Activated CD8-positive, alpha-beta memory T cell treated with anti-CD3 and anti-CD28 coated beads for 36 hours (primary cell): ENCODE results near the gene GPR84. TPM values are rescaled to one million over a fixed set of nuclear protein-coding genes. Genes with fewer than 3 reads are reported as not detected.

Experiments
- CTCF ChIA-PET: fragments of 350-600 bp; sonication (Branson Sonifier 250); formaldehyde crosslinking; loops from one replicate; lab custom pipeline; 2021; ENCODE audit warnings: antibody characterized with exemption; lab: Charles Lee
- POLR2A ChIA-PET: fragments of 350-600 bp; sonication (Branson Sonifier 250); formaldehyde crosslinking; loops from one replicate; lab custom pipeline; 2021; ENCODE audit warnings: antibody characterized with exemption; lab: Charles Lee
- total RNA-seq, 2 experiments: library from RNA; stranded (reverse); gene quantifications; one replicate each; pipeline ENCODE4 v1.2.3, GENCODE V29; 2021

Gene GPR84
- total RNA-seq, 2 experiments from 2014 or later: 0.11 to 0.31 TPM

DNA sequence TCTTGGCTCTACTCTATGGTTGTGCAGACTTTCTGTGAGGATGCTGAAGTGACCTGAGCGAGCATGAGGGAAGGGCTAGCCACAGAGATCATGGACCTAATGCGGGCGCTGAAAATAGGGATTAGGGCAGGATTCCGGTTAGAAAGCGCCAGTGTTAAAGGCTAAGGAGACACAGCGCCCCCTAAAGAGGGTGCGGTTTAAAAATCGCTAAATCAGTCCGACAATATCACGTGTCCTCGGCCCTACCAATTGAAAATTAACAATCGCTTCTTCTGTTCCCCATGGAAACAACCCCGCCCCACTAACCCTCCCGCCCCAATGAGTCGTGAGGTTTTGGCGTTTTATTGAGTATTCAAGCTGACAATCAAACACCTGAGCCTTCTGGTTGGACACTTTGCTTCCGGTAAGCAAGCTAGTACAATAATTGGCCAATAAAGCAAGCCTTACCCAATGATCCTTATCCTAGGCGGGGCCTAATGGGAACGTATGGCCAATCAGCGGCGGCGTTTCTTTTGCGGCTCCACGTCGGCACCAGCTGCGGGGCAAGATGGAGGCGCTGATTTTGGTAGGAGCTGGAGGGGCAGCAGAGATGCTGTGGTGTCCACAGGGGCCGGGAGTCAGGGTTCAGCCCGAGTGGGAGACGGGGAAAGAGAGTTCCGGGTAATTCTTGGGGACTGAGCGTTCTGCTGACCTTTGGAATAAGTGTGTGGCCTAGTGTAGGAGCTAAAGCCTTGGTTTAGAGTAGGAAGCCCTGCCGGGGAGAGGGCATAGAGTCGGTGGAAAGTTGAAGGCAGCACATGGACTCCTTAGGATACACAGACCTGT is 39.5 kb downstream of the GPR84 start, which contains the start of gene COPZ1:
TSS of gene COPZ1 (plus strand) at position 515 of the 825 bp plus-strand sequence. CDS start at position 548, 33 bp downstream.
- CTCF ChIA-PET: interaction anchor here (0.6 to 2.4 kb wide), 15 partner anchors 8 to 1671 kb away, joined by 3 to 13 read pairs (median 5); partner anchors contain the start of gene NFE2

DNA sequence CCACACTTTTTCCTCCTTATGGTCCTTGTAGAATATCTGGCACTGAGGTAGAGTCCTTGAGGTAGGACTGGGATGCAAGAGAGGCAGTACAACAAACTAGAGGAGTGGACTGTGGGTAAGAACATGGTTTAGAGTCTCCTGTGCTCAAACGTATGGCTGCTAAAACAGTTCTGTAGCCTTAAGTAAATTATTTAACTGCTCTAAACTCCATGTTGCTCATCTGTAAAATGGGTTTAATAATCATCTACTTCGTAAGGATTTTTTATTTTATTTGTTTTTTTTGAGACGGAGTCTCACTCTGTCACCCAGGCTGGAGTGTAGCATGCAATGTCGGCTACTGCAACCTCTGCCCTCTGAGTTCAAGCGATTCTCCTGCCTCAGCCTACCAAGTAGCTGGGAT is 42.9 kb downstream of the GPR84 start:
- POLR2A ChIA-PET: no interaction called here
- CTCF ChIA-PET: interaction anchor here (0.7 to 1.5 kb wide), 5 partner anchors 13 to 49 kb away, joined by 3 to 5 read pairs (median 4); no protein-coding TSS in a partner anchor

More for the DNA sequence above, 39.5 kb downstream of the GPR84 start, which contains the start of gene COPZ1:
- POLR2A ChIA-PET: interaction anchor here (1.0 to 1.5 kb wide), 3 partner anchors 34 to 45 kb away, joined by 4 to 8 read pairs (median 4); partner anchors contain the start of genes CBX5 and HNRNPA1

Other genes with a start within 250 kb of the GPR84 start
- 10 to 100 TPM; 23.6 TPM for gene SMUG1, start 175.5 kb downstream of the GPR84 start, total RNA-seq
- 10 to 100 TPM; 89.8 to 94.5 TPM for gene CBX5, start 84.4 kb downstream of the GPR84 start, total RNA-seq
- 1,000 to 10,000 TPM; 1,950 to 1,952 TPM for gene HNRNPA1, start 83.8 kb downstream of the GPR84 start, total RNA-seq
- not detected for gene NFE2, start 63.5 kb downstream of the GPR84 start, total RNA-seq
- 100 to 1,000 TPM; 106 to 107 TPM for gene COPZ1, start 39.4 kb downstream of the GPR84 start, total RNA-seq
- gene ZNF385A, start 20.2 kb upstream of the GPR84 start, total RNA-seq: under 1 TPM; 0.52 to 0.63 TPM
- gene ITGA5, start 54.8 kb upstream of the GPR84 start, total RNA-seq: 10 to 100 TPM; 22.1 to 22.6 TPM
- gene GTSF1, start 109.1 kb upstream of the GPR84 start, total RNA-seq: 1 to 10 TPM; 9.1 to 10.0 TPM
- gene NCKAP1L, start 133.3 kb upstream of the GPR84 start, total RNA-seq: 10 to 100 TPM; 79.8 to 81.5 TPM
- 1 to 10 TPM; 6.8 to 7.3 TPM for gene PDE1B, start 185.1 kb upstream of the GPR84 start, total RNA-seq
- not detected for gene PPP1R1A, start 224.2 kb upstream of the GPR84 start, total RNA-seq